Measurements from ENCODE around the gene GREM2. TPM values are rescaled to one million over a fixed set of nuclear protein-coding genes. Genes with fewer than 3 reads are reported as not detected.

Gene GREM2
- total RNA-seq, 4 donors from 2014 or later: 0.10 to 0.75 (median 0.64) TPM

GRCh38 chr1:240619357-240619756, 7.4 kb upstream of the GREM2 start:
- in situ Hi-C loops (cut with MboI; ENCODE audit: low sequenced_read_pairs in 4 of 4): no loop called here

GRCh38 chr1:240618946-240619345, 7.0 kb upstream of the GREM2 start:
- no peaks in the 10 kb centered on the region for H3K9me3 ChIP-seq
- in situ Hi-C loops (cut with MboI; ENCODE audit: low sequenced_read_pairs in 4 of 4) (no loop called here), intact Hi-C loops (cut with DNase I; ENCODE audit: low total_unique reads) (no loop called here)
- no peaks in the 10 kb centered on the region for H3K36me3 ChIP-seq
- no peaks in the 10 kb centered on the region for H3K27me3 ChIP-seq
- H3K27ac ChIP-seq: no peak overlapping the region
- TF ChIP-seq POLR2A (IDR thresholded peaks at IDR 0.05) (no peak), CTCF (IDR thresholded peaks at IDR 0.05 in 4 of 5, conservative IDR thresholded peaks at IDR 0.05 in 1 of 5) (no peak)
- DNase-seq (no peak), ATAC-seq (no peak)
- no peaks in the 10 kb centered on the region for H3K4me1 ChIP-seq
- H3K4me3 ChIP-seq: no peak overlapping the region

More at GRCh38 chr1:240619357-240619756, 7.4 kb upstream of the GREM2 start:
- no peak overlapping the region for H3K4me3 ChIP-seq
- no peaks in the 10 kb centered on the region for H3K9me3 ChIP-seq
- ATAC-seq: no peak
- H3K36me3 ChIP-seq: no peaks in the 10 kb centered on the region
- DNase-seq: no peak
- intact Hi-C loops (cut with DNase I; ENCODE audit: low total_unique reads): no loop called here
- no peaks in the 10 kb centered on the region for H3K27me3 ChIP-seq
- no peak for TF ChIP-seq POLR2A (IDR thresholded peaks at IDR 0.05)
- TF ChIP-seq CTCF (IDR thresholded peaks at IDR 0.05 in 4 of 5, conservative IDR thresholded peaks at IDR 0.05 in 1 of 5): no peak
- no peaks in the 10 kb centered on the region for H3K4me1 ChIP-seq
- H3K27ac ChIP-seq: no peak overlapping the region

- in situ Hi-C loops (cut with MboI; ENCODE audit: low sequenced_read_pairs in 4 of 4) (no loop called here), intact Hi-C loops (cut with DNase I; ENCODE audit: low total_unique reads) (no loop called here)
- Histone ChIP-seq H3K36me3 (no peaks in the 10 kb centered on the region), H3K4me3 (no peak overlapping the region), H3K27me3 (peaks cover 0 to 14% (median 9%) of the 10 kb centered on the region in 3 donors), H3K27ac (no peak overlapping the region), H3K4me1 (no peaks in the 10 kb centered on the region), H3K9me3 (no peaks in the 10 kb centered on the region)
- TF ChIP-seq CTCF (IDR thresholded peaks at IDR 0.05 in 4 of 5, conservative IDR thresholded peaks at IDR 0.05 in 1 of 5) (no peak), POLR2A (IDR thresholded peaks at IDR 0.05) (no peak)
- ATAC-seq (no peak), DNase-seq (no peak)
Observed at GRCh38 chr1:240616018-240616417, 4.1 kb upstream of the GREM2 start.

GRCh38 chr1:240613356-240614142, 1.6 kb upstream of the GREM2 start:
- DNase-seq (no peak), ATAC-seq (no peak)
- Histone ChIP-seq H3K9me3 (no peaks in the 10 kb centered on the region), H3K27ac (no peak overlapping the region), H3K4me3 (no peak overlapping the region), H3K27me3 (peaks cover 0 to 17% (median 14%) of the 10 kb centered on the region in 3 donors), H3K36me3 (no peaks in the 10 kb centered on the region), H3K4me1 (no peaks in the 10 kb centered on the region)
- intact Hi-C loops (cut with DNase I; ENCODE audit: low total_unique reads): no loop called here
- in situ Hi-C loops (cut with MboI; ENCODE audit: low sequenced_read_pairs in 4 of 4): no loop called here
- TF ChIP-seq POLR2A (IDR thresholded peaks at IDR 0.05) (no peak), CTCF (IDR thresholded peaks at IDR 0.05 in 4 of 5, conservative IDR thresholded peaks at IDR 0.05 in 1 of 5) (no peak)
